ENCODE measurements around the gene ENOPH1.

DNA sequence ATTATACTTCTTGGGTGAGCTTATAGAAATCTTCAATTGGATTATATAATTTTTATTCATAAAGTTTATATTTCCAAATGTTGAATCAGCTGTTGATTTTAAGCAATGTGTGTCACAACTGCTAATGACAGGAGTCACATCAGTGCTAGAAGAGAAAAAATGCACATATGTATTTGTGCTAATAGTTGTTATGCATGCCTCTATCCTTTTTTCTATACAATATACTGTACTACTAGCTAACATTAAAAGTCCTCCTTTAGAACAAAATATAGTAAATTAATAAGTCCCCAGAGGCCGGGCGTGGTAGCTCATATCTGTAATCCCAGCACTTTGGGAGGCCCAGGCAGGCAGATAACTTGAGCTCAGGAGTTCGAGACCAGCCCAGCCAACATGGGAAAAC is 32.9 kb upstream of the ENOPH1 start:
- TF ChIP-seq, protein P1, sequence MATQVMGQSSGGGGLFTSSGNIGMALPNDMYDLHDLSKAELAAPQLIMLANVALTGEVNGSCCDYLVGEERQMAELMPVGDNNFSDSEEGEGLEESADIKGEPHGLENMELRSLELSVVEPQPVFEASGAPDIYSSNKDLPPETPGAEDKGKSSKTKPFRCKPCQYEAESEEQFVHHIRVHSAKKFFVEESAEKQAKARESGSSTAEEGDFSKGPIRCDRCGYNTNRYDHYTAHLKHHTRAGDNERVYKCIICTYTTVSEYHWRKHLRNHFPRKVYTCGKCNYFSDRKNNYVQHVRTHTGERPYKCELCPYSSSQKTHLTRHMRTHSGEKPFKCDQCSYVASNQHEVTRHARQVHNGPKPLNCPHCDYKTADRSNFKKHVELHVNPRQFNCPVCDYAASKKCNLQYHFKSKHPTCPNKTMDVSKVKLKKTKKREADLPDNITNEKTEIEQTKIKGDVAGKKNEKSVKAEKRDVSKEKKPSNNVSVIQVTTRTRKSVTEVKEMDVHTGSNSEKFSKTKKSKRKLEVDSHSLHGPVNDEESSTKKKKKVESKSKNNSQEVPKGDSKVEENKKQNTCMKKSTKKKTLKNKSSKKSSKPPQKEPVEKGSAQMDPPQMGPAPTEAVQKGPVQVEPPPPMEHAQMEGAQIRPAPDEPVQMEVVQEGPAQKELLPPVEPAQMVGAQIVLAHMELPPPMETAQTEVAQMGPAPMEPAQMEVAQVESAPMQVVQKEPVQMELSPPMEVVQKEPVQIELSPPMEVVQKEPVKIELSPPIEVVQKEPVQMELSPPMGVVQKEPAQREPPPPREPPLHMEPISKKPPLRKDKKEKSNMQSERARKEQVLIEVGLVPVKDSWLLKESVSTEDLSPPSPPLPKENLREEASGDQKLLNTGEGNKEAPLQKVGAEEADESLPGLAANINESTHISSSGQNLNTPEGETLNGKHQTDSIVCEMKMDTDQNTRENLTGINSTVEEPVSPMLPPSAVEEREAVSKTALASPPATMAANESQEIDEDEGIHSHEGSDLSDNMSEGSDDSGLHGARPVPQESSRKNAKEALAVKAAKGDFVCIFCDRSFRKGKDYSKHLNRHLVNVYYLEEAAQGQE (tag by site-specific recombination; IDR thresholded peaks at IDR 0.05) = no peak
- TF ChIP-seq, protein P2, sequence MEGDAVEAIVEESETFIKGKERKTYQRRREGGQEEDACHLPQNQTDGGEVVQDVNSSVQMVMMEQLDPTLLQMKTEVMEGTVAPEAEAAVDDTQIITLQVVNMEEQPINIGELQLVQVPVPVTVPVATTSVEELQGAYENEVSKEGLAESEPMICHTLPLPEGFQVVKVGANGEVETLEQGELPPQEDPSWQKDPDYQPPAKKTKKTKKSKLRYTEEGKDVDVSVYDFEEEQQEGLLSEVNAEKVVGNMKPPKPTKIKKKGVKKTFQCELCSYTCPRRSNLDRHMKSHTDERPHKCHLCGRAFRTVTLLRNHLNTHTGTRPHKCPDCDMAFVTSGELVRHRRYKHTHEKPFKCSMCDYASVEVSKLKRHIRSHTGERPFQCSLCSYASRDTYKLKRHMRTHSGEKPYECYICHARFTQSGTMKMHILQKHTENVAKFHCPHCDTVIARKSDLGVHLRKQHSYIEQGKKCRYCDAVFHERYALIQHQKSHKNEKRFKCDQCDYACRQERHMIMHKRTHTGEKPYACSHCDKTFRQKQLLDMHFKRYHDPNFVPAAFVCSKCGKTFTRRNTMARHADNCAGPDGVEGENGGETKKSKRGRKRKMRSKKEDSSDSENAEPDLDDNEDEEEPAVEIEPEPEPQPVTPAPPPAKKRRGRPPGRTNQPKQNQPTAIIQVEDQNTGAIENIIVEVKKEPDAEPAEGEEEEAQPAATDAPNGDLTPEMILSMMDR (tag by site-specific recombination; IDR thresholded peaks at IDR 0.05) = no peak
- no peak for TF ChIP-seq TCF7L2 (IDR thresholded peaks at IDR 0.05; ENCODE audit: borderline replicate concordance, low read depth, low read length)
- no peak for TF ChIP-seq ZXDB (tag by site-specific recombination; IDR thresholded peaks at IDR 0.05)
- TF ChIP-seq ZNF121 (tag by site-specific recombination; IDR thresholded peaks at IDR 0.05) = no peak
- no peak for TF ChIP-seq ZNF623 (tag by site-specific recombination; IDR thresholded peaks at IDR 0.05)
- no peak for TF ChIP-seq ZNF274 (IDR thresholded peaks at IDR 0.05; ENCODE audit: low read length)
- TF ChIP-seq ZNF274 (tag by site-specific recombination; IDR thresholded peaks at IDR 0.05; ENCODE audit: borderline replicate concordance) = no peak
- no peak for TF ChIP-seq ZNF776 (tag by site-specific recombination; IDR thresholded peaks at IDR 0.05; ENCODE audit: borderline replicate concordance)
- no peak for TF ChIP-seq ZBTB8A (tag by site-specific recombination; IDR thresholded peaks at IDR 0.05)
- no peak for TF ChIP-seq ZNF214 (tag by site-specific recombination; IDR thresholded peaks at IDR 0.05; ENCODE audit: borderline replicate concordance)
- no peak for TF ChIP-seq MYNN (tag by site-specific recombination; IDR thresholded peaks at IDR 0.05; ENCODE audit: borderline replicate concordance)
- TF ChIP-seq, protein P3, sequence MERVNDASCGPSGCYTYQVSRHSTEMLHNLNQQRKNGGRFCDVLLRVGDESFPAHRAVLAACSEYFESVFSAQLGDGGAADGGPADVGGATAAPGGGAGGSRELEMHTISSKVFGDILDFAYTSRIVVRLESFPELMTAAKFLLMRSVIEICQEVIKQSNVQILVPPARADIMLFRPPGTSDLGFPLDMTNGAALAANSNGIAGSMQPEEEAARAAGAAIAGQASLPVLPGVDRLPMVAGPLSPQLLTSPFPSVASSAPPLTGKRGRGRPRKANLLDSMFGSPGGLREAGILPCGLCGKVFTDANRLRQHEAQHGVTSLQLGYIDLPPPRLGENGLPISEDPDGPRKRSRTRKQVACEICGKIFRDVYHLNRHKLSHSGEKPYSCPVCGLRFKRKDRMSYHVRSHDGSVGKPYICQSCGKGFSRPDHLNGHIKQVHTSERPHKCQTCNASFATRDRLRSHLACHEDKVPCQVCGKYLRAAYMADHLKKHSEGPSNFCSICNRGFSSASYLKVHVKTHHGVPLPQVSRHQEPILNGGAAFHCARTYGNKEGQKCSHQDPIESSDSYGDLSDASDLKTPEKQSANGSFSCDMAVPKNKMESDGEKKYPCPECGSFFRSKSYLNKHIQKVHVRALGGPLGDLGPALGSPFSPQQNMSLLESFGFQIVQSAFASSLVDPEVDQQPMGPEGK (tag by site-specific recombination; IDR thresholded peaks at IDR 0.05) = no peak

All from HEK293 (cell line).